Measurements from ENCODE around the gene FAM20C. TPM values are rescaled to one million over a fixed set of nuclear protein-coding genes. Genes with fewer than 3 reads are reported as not detected.

The FAM20C gene
- total and polyA plus RNA-seq, 4 donors: 17.3 to 86.9 (median 45.9) TPM

GRCh38 chr7:251446-252175 lies 59.2 kb downstream of the FAM20C start:
- no peak for DNase-seq

GRCh38 chr7:252216-252965 lies 60.0 kb downstream of the FAM20C start:
- DNase-seq (no peak), ATAC-seq (ENCODE audit: insufficient read depth, low FRiP score) (no peak)
- H3K36me3 ChIP-seq (ENCODE audit: control insufficient read depth in 4 of 4, insufficient read depth in 4 of 4, low read length in 4 of 4): peaks cover 4 to 56% (median 20%) of the 10 kb centered on the region in 4 donors
- no peak for TF ChIP-seq CTCF (IDR thresholded peaks at IDR 0.05; ENCODE audit: control extremely low read depth, extremely low read depth)
- no peak overlapping the region for H3K9ac ChIP-seq (ENCODE audit: insufficient read depth in 1 of 2, low read length in 2 of 2)
- no peaks in the 10 kb centered on the region for H3K27me3 ChIP-seq (ENCODE audit: control insufficient read depth in 3 of 3, insufficient read depth in 3 of 3, low read length in 2 of 3)
- H3K27ac ChIP-seq (ENCODE audit: low read depth in 1 of 2, low read length in 1 of 2): no peak overlapping the region
- no peaks in the 10 kb centered on the region for H3K4me1 ChIP-seq (ENCODE audit: control insufficient read depth in 5 of 5, insufficient read depth in 5 of 5, low read length in 5 of 5)
- no peak overlapping the region for H3K4me3 ChIP-seq
- 94 to 95% methylated on average over 29 of the region's 29 CpGs for WGBS, 2 donors
- peaks cover 0 to 4% (median 0%) of the 10 kb centered on the region in 4 donors for H3K9me3 ChIP-seq (ENCODE audit: control insufficient read depth in 4 of 4, insufficient read depth in 3 of 4, low read length in 3 of 4)

More at GRCh38 chr7:251446-252175, 59.2 kb downstream of the FAM20C start:
- no peak for TF ChIP-seq CTCF (IDR thresholded peaks at IDR 0.05; ENCODE audit: control extremely low read depth, extremely low read depth)
- Histone ChIP-seq H3K36me3 (ENCODE audit: control insufficient read depth in 4 of 4, insufficient read depth in 4 of 4, low read length in 4 of 4) (peaks cover 2 to 53% (median 16%) of the 10 kb centered on the region in 4 donors), H3K27me3 (ENCODE audit: control insufficient read depth in 3 of 3, insufficient read depth in 3 of 3, low read length in 2 of 3) (no peaks in the 10 kb centered on the region), H3K4me3 (no peak overlapping the region), H3K9me3 (ENCODE audit: control insufficient read depth in 4 of 4, insufficient read depth in 3 of 4, low read length in 3 of 4) (peaks cover 0 to 4% (median 0%) of the 10 kb centered on the region in 4 donors), H3K27ac (ENCODE audit: low read depth in 1 of 2, low read length in 1 of 2) (no peak overlapping the region), H3K9ac (ENCODE audit: insufficient read depth in 1 of 2, low read length in 2 of 2) (no peak overlapping the region), H3K4me1 (ENCODE audit: control insufficient read depth in 5 of 5, insufficient read depth in 5 of 5, low read length in 5 of 5) (no peaks in the 10 kb centered on the region)
- ATAC-seq (ENCODE audit: insufficient read depth, low FRiP score): no peak
- WGBS, 2 donors: 92 to 96% methylated on average over 21 of the region's 21 CpGs

- H3K9ac ChIP-seq (ENCODE audit: insufficient read depth in 1 of 2, low read length in 2 of 2): no peak overlapping the region
- WGBS, 2 donors: 96 to 99% methylated on average over 22 of the region's 22 CpGs
- TF ChIP-seq CTCF (IDR thresholded peaks at IDR 0.05; ENCODE audit: control extremely low read depth, extremely low read depth): no peak
- no peaks in the 10 kb centered on the region for H3K4me1 ChIP-seq (ENCODE audit: control insufficient read depth in 5 of 5, insufficient read depth in 5 of 5, low read length in 5 of 5)
- H3K9me3 ChIP-seq (ENCODE audit: control insufficient read depth in 4 of 4, insufficient read depth in 3 of 4, low read length in 3 of 4): peaks cover 0 to 4% (median 0%) of the 10 kb centered on the region in 4 donors
- no peak overlapping the region for H3K27ac ChIP-seq (ENCODE audit: low read depth in 1 of 2, low read length in 1 of 2)
- peaks cover 4 to 59% (median 19%) of the 10 kb centered on the region in 4 donors for H3K36me3 ChIP-seq (ENCODE audit: control insufficient read depth in 4 of 4, insufficient read depth in 4 of 4, low read length in 4 of 4)
- ATAC-seq (ENCODE audit: insufficient read depth, low FRiP score): no peak
- no peak for DNase-seq
- no peaks in the 10 kb centered on the region for H3K27me3 ChIP-seq (ENCODE audit: control insufficient read depth in 3 of 3, insufficient read depth in 3 of 3, low read length in 2 of 3)
- H3K4me3 ChIP-seq: no peak overlapping the region
These were observed 60.6 kb downstream of the FAM20C start for GRCh38 chr7:252981-253380.
